ENCODE data around the gene ALDOB.

- TF ChIP-seq POLR2A (IDR thresholded peaks at IDR 0.05): no peak
- no peak for TF ChIP-seq CTCF (IDR thresholded peaks at IDR 0.05)
- TF ChIP-seq POLR2AphosphoS5 (IDR thresholded peaks at IDR 0.05; ENCODE audit: insufficient read depth in 1 of 2, low read depth in 1 of 2): no peak
Observed at GRCh38 chr9:101446732-101447131, 11.2 kb upstream of the ALDOB start.
